ENCODE data around the gene ITGAL. TPM values are rescaled to one million over a fixed set of nuclear protein-coding genes. Genes with fewer than 3 reads are reported as not detected.

ITGAL gene
- total RNA-seq, 4 donors from 2014 or later = 1.3 to 16.5 (median 4.1) TPM

GRCh38 chr16:30523768-30524574 is 51.4 kb downstream of the ITGAL start:
- no peak for TF ChIP-seq CTCF (IDR thresholded peaks at IDR 0.05; ENCODE audit: low read depth)

GRCh38 chr16:30524575-30525568 is 52.3 kb downstream of the ITGAL start:
- no peak for TF ChIP-seq CTCF (IDR thresholded peaks at IDR 0.05; ENCODE audit: low read depth)

GRCh38 chr16:30525844-30526136 is 53.2 kb downstream of the ITGAL start:
- no peak for TF ChIP-seq CTCF (IDR thresholded peaks at IDR 0.05; ENCODE audit: low read depth)

- TF ChIP-seq CTCF (IDR thresholded peaks at IDR 0.05; ENCODE audit: low read depth) = no peak
These were observed 53.7 kb downstream of the ITGAL start, which contains the start of gene ZNF768 for GRCh38 chr16:30526137-30526822. ZNF768 (minus strand) TSS chr16:30526566; CDS start chr16:30526413, 153 bp downstream.

- no peak for TF ChIP-seq CTCF (IDR thresholded peaks at IDR 0.05; ENCODE audit: low read depth)
These were observed 54.5 kb downstream of the ITGAL start for GRCh38 chr16:30526823-30527634.

GRCh38 chr16:30527635-30528178 is 55.2 kb downstream of the ITGAL start:
- no peak for TF ChIP-seq CTCF (IDR thresholded peaks at IDR 0.05; ENCODE audit: low read depth)

Data from subcutaneous adipose tissue (tissue), 4 donors.